HG03280 (cell line): ENCODE measurements around the gene NSA2.
"Not testable (repeated sequence)": the region's sequence is repeated elsewhere in the genome, so short reads cannot be mapped to it uniquely, and the experiment has no call there.

Source experiments
- ATAC-seq: cut with Tn5 transposase; IDR thresholded peaks from one replicate; pipeline ENCODE4 v1.9.1; 2021; ENCODE audit warnings: mild to moderate bottlenecking, moderate library complexity; ENCODE audit not compliant: unreplicated experiment

The NSA2 gene

GRCh38 chr5:74766849-74767578 is at the start of gene NSA2, which contains the start of gene GFM2:
TSS of gene NSA2 (plus strand) at chr5:74767249. CDS start at chr5:74767361, 112 bp downstream.
TSS of gene GFM2 (minus strand) at chr5:74767117. CDS start at chr5:74763742, 3,375 bp downstream.
- ATAC-seq = peak; percentile 90

- no peak for ATAC-seq
Observed at GRCh38 chr5:74717596-74717995, 49.5 kb upstream of the NSA2 start.

- ATAC-seq = no peak
Observed at GRCh38 chr5:74722271-74722670, 44.8 kb upstream of the NSA2 start.

GRCh38 chr5:74725331-74725730 is 41.7 kb upstream of the NSA2 start:
- ATAC-seq = no peak

- no peak for ATAC-seq
Observed at GRCh38 chr5:74736759-74737158, 30.3 kb upstream of the NSA2 start.

GRCh38 chr5:74738406-74738805 is 28.6 kb upstream of the NSA2 start:
- ATAC-seq = no peak

GRCh38 chr5:74748742-74749141 is 18.3 kb upstream of the NSA2 start:
- ATAC-seq = not testable (repeated sequence)

- ATAC-seq = no peak
Observed at GRCh38 chr5:74761241-74761640, 5.8 kb upstream of the NSA2 start.

- ATAC-seq = no peak
Observed at GRCh38 chr5:74762599-74762998, 4.5 kb upstream of the NSA2 start.

- ATAC-seq = no peak
Observed at GRCh38 chr5:74763504-74763903, 3.5 kb upstream of the NSA2 start.

GRCh38 chr5:74765201-74765600 is 1.8 kb upstream of the NSA2 start:
- no peak for ATAC-seq

GRCh38 chr5:74765929-74766328 is 1.1 kb upstream of the NSA2 start:
- no peak for ATAC-seq

GRCh38 chr5:74766418-74766848 is 616 bp upstream of the NSA2 start:
- peak; percentile 42 for ATAC-seq

- peak; percentile 12 for ATAC-seq
Observed at GRCh38 chr5:74767579-74767913, 497 bp downstream of the NSA2 start.

- ATAC-seq = no peak
Observed at GRCh38 chr5:74772359-74772758, 5.3 kb downstream of the NSA2 start.

- no peak for ATAC-seq
Observed at GRCh38 chr5:74778609-74779008, 11.6 kb downstream of the NSA2 start.

- ATAC-seq = no peak
Observed at GRCh38 chr5:74786851-74787250, 19.8 kb downstream of the NSA2 start.

GRCh38 chr5:74787424-74787823 is 20.4 kb downstream of the NSA2 start:
- no peak for ATAC-seq

- ATAC-seq = not testable (repeated sequence)
Observed at GRCh38 chr5:74791669-74792068, 24.6 kb downstream of the NSA2 start.

- ATAC-seq = no peak
Observed at GRCh38 chr5:74798977-74799911, 32.2 kb downstream of the NSA2 start.

GRCh38 chr5:74801197-74801596 is 34.1 kb downstream of the NSA2 start:
- ATAC-seq = no peak

- no peak for ATAC-seq
Observed at GRCh38 chr5:74801941-74802340, 34.9 kb downstream of the NSA2 start.
